PC-3 (cell line): Measurements from ENCODE around the gene AIG1.

Experiments used
- CTCF ChIP-seq: fragments of 300-600 bp; sonication (generic); conservative IDR thresholded peaks from 2 replicates; pipeline ENCODE4 v1.5.1; 2017; ENCODE audit warnings: antibody characterized with exemption, low read depth, mild to moderate bottlenecking, low read length
- EZH2 ChIP-seq: fragments of 300-600 bp; sonication (generic); IDR thresholded peaks from one replicate; pipeline ENCODE4 v1.6.1; 2017; ENCODE audit warnings: antibody characterized with exemption, mild to moderate bottlenecking, low read length; ENCODE audit not compliant: unreplicated experiment
- EZH2phosphoT487 ChIP-seq: fragments of 300-600 bp; sonication (generic); IDR thresholded peaks from 2 replicates; pipeline ENCODE4 v1.6.1; 2018; ENCODE audit warnings: mild to moderate bottlenecking, antibody characterized with exemption, low read length, borderline replicate concordance

GRCh38 chr6:143264986-143265764 is 204.5 kb downstream of the AIG1 start:
- no peak for TF ChIP-seq CTCF
- TF ChIP-seq EZH2 = no peak
- TF ChIP-seq EZH2phosphoT487 = no peak
